Right lobe of liver (tissue), 6 donors: ENCODE measurements around the gene KRT83. TPM values are rescaled to one million over a fixed set of nuclear protein-coding genes. Genes with fewer than 3 reads are reported as not detected.

Source experiments
- ATAC-seq, 4 donors: fragments of 200-7000 bp; cut with Tn5 transposase; one replicate each; pipeline ENCODE4 v1.9.1; 2020; ENCODE audit warnings: mild to moderate bottlenecking in 4 of 4, moderate library complexity in 4 of 4
- DNase-seq, 3 donors: peaks; one replicate each; pipeline ENCODE4 v3.0.0-alpha.2; 2020
- H3K27ac ChIP-seq, 3 donors: fragments of 200-600 bp; one replicate each; pipeline ENCODE4 v1.8.0; 2022
- H3K27me3 ChIP-seq, 2 donors: fragments of 200-600 bp; one replicate each; pipeline ENCODE4 v1.8.0; 2022
- H3K36me3 ChIP-seq, 4 donors: fragments of 200-600 bp; sonication (generic) in 1 of 4; one replicate each; pipeline versions ENCODE4 v1.5.1 to v1.8.0; 2017 to 2022; ENCODE audit warnings: control low read depth in 1 of 4
- H3K4me1 ChIP-seq, 4 donors: fragments of 200-600 bp; sonication (generic) in 1 of 4; one replicate each; pipeline versions ENCODE4 v1.5.1 to v1.8.0; 2017 to 2022; ENCODE audit warnings: control low read depth in 1 of 4
- H3K4me3 ChIP-seq, 3 donors: fragments of 200-600 bp; one replicate each; pipeline ENCODE4 v1.8.0; 2022
- H3K9me3 ChIP-seq, 4 donors: fragments of 200-600 bp; sonication (generic) in 1 of 4; one replicate each; pipeline versions ENCODE4 v1.5.1 to v1.8.0; 2017 to 2022; ENCODE audit warnings: control low read depth in 1 of 4
- POLR2A ChIP-seq: fragments of 450-650 bp; IDR thresholded peaks from one replicate; pipeline ENCODE4 v1.6.1; 2017; ENCODE audit warnings: antibody characterized with exemption, mild to moderate bottlenecking
- WGBS: methylation state at CpG from one replicate; pipeline ENCODE4 v1.1.6; 2018; ENCODE audit warnings: low coverage, low lambda C conversion rate; ENCODE audit not compliant: insufficient coverage; ENCODE audit errors: missing lambda C conversion rate; 5-methylcytosine and 5-hydroxymethylcytosine counted together
- intact Hi-C, 2 donors: fragments of 100-400 bp; cut with DNase I; formaldehyde crosslinking; loops; one replicate each; pipeline versions ENCODE4 v1.11.2 to v1.14.1; 2022
- total RNA-seq, 6 experiments: library from RNA; depleted of rRNA in 2 of 6; stranded (reverse); fragments of >200 nt in 2 of 6; fragmentation: NEBNext Ultra II Directional in 3 of 6; extraction: Animal tissue kit (Norgen Biotek cat#: 25700) in 3 of 6; gene quantifications; one replicate each; pipeline versions ENCODE4 v1.1.0 to v1.2.4, GENCODE V29; 2016 to 2023
- TF ChIP-seq, protein P1 (sequence below), 4 donors: fragments of 200-600 bp in 3 of 4; fragments of 450-650 bp in 1 of 4; IDR thresholded peaks; one replicate each; pipeline versions ENCODE4 v1.5.1 to v1.8.0; 2016 to 2022; ENCODE audit warnings: antibody characterized with exemption in 4 of 4, mild to moderate bottlenecking in 2 of 4
- donor health status: DM: no; HTN: yes; CAD: no.
- donor health status: DM: no; HTN: no; CAD: no.
- donor health status: DM: no; HTN: no; CAD: no.
- donor health status: DM: no; HTN: yes; CAD: no.
- donor health status: DM: no; HTN: yes; CAD: no.

The KRT83 gene
- total RNA-seq, 6 experiments from 2014 or later: not detected

DNA sequence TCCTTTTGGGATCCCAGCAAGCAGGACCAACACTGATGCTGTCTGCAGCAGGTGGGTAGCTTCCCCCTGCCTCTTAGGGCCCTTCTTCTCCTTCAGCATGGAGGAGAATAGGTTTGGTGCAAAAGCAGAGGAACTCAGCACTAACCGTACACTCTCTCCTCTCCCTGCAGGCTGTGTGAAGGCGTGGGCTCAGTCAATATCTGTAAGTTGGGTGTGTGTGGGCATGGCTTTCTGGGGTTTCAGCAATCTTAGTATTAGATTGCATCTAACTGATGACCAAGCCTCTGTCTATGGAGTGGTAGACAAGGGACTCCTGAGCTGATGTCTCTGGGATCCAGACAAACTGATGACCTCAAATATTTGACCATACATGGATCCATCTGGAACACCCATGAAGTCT, 31.8 kb upstream of the KRT83 start:
- 81% methylated on average over 2 of the region's 2 CpGs for WGBS
- no peaks in the 10 kb centered on the region for H3K36me3 ChIP-seq
- no peak overlapping the region for H3K27ac ChIP-seq
- no peaks in the 10 kb centered on the region for H3K27me3 ChIP-seq
- no peak for DNase-seq
- intact Hi-C loops: no loop called here
- H3K9me3 ChIP-seq: no peaks in the 10 kb centered on the region
- TF ChIP-seq, protein P1, sequence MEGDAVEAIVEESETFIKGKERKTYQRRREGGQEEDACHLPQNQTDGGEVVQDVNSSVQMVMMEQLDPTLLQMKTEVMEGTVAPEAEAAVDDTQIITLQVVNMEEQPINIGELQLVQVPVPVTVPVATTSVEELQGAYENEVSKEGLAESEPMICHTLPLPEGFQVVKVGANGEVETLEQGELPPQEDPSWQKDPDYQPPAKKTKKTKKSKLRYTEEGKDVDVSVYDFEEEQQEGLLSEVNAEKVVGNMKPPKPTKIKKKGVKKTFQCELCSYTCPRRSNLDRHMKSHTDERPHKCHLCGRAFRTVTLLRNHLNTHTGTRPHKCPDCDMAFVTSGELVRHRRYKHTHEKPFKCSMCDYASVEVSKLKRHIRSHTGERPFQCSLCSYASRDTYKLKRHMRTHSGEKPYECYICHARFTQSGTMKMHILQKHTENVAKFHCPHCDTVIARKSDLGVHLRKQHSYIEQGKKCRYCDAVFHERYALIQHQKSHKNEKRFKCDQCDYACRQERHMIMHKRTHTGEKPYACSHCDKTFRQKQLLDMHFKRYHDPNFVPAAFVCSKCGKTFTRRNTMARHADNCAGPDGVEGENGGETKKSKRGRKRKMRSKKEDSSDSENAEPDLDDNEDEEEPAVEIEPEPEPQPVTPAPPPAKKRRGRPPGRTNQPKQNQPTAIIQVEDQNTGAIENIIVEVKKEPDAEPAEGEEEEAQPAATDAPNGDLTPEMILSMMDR (IDR thresholded peaks at IDR 0.05): no peak
- no peak for TF ChIP-seq POLR2A
- ATAC-seq: no peak
- H3K4me1 ChIP-seq: peaks cover 0 to 12% (median 0%) of the 10 kb centered on the region in 4 donors
- no peak overlapping the region for H3K4me3 ChIP-seq

DNA sequence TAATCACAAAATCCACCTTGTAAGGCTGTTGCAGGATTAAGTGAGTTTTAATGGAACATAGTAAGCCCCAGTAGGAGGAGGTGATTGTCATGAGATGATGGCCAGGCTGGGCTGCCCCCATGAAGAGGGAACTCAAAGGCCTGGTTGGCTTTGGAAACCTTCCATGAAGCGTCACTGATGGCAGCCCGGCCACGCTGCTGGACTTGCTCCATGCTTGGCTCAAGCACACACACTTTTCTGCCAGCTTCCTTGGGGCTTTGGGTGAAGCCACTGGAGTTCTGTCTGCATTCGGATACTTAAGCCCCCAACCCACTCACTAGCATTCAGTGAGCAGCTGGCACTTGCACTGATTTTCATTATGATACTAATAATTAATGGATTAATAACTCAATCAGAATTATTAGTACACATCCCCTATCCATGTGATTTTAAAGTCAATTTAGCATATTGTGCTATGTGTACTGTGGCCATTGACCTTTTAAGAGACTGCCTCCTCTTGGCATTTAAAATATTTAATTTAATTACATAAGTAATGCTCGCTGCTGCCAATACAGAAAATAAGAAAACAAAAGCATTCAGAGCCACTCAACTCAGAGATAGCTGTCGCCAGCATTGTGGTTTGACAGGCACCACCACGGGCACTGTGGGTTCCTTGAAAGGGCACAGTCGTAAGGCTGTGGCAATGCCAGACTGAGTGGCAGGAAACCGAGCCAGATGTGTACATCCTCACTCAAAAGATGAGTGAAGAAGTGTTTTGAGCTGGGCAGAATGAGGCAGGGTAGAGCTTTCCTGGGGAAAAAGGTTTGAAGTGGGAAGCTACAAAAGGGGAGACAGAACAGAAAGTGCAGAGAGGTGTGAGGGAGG, 30.2 kb upstream of the KRT83 start:
- Histone ChIP-seq H3K4me1 (peaks cover 0 to 12% (median 0%) of the 10 kb centered on the region in 4 donors), H3K36me3 (no peaks in the 10 kb centered on the region), H3K27ac (no peak overlapping the region), H3K9me3 (no peaks in the 10 kb centered on the region), H3K4me3 (no peak overlapping the region), H3K27me3 (no peaks in the 10 kb centered on the region)
- 10% methylated on average over 6 of the region's 9 CpGs for WGBS
- no peak for TF ChIP-seq POLR2A
- TF ChIP-seq, protein P1 (IDR thresholded peaks at IDR 0.05): no peak
- ATAC-seq (peak; percentile 69 to 87 (median 82)), DNase-seq (peak; percentile 49 to 84 (median 77))
- intact Hi-C loops: no loop called here

DNA sequence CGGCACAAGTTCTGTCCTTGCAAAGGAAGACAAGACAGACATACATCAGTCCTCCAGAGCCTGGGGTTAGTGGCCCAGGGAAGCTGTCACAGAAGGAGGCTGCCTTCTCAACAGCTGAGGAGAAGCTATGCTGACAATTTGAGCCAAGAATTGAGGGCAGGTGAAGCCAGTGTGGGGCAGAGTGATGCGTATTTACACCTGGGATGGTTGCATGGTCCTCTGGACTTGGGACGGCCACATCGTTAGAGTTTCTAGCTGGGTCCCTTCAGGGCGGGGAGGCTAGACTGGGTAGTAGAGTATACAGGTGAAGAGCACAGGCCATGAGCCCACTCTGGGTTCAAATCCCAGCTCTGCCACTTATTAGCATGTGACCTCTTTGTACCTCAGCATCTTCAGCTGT, 29.6 kb upstream of the KRT83 start:
- intact Hi-C loops: no loop called here
- Histone ChIP-seq H3K27me3 (no peaks in the 10 kb centered on the region), H3K4me1 (peaks cover 0 to 12% (median 0%) of the 10 kb centered on the region in 4 donors), H3K9me3 (no peaks in the 10 kb centered on the region), H3K27ac (no peak overlapping the region), H3K4me3 (no peak overlapping the region), H3K36me3 (no peaks in the 10 kb centered on the region)
- ATAC-seq (no peak), DNase-seq (no peak)
- 100% methylated on average over 1 of the region's 5 CpGs for WGBS
- TF ChIP-seq, protein P1 (IDR thresholded peaks at IDR 0.05): no peak
- no peak for TF ChIP-seq POLR2A

DNA sequence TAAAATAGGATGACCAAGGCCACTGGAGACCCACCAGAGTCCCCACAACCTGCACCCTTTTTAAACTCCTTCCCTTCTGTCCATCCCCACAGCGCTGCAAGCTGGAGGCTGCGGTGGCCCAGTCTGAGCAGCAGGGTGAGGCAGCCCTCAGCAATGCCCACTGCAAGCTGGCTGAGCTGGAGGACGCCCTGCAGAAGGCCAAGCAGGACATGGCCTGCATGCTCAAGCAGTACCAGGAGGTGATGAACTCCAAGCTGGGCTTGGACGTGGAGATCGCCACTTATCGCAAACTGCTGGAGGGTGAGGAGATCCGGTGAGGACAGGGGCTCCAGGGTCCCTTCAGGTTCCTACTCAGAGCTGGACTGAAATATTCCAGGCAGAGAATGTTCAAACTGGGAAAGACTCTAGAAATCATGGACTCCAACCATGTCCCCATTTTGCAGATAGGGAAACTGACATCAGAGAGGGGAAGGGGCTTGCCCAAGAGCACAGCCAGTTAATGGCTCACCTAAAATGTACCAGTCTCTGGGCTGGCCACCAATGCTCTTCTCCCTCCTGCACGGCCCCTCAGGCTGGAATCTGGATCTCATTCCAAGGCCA, 28.9 kb upstream of the KRT83 start:
- no peak overlapping the region for H3K27ac ChIP-seq
- DNase-seq: no peak
- no peak for ATAC-seq
- TF ChIP-seq, protein P1 (IDR thresholded peaks at IDR 0.05): no peak
- TF ChIP-seq POLR2A: no peak
- WGBS: 100% methylated on average over 2 of the region's 8 CpGs
- H3K4me3 ChIP-seq: no peak overlapping the region
- no peaks in the 10 kb centered on the region for H3K27me3 ChIP-seq
- H3K36me3 ChIP-seq: no peaks in the 10 kb centered on the region
- intact Hi-C loops: no loop called here
- peaks cover 0 to 12% (median 0%) of the 10 kb centered on the region in 4 donors for H3K4me1 ChIP-seq
- H3K9me3 ChIP-seq: no peaks in the 10 kb centered on the region
